ENCODE data around the gene STX18. TPM values are rescaled to one million over a fixed set of nuclear protein-coding genes. Genes with fewer than 3 reads are reported as not detected.

STX18 gene
- total RNA-seq, 2 donors from 2014 or later, result 18.7 to 19.5 TPM

DNA sequence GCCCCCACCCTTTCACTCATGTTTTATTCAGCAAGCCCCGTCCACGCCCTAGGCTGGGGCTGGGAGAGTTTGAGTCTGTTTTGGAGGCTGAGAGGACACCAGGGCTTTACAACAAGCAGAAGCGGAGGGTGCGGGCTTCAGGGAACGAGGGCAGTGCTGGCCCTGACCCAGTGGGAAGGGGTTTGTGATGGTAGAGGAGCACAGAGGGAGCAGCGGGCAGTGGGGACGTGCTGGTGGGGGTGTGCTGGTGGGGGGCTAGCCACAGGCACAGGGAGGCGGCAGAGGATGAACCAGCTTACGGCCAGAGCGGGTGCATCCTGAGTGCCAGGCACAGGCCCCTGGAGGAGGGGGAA is 128.5 kb downstream of the STX18 start:
- intact Hi-C loops (cut with DNase I), result no loop called here
- peak; percentile 63 for DNase-seq (ENCODE audit: low spot score)

DNA sequence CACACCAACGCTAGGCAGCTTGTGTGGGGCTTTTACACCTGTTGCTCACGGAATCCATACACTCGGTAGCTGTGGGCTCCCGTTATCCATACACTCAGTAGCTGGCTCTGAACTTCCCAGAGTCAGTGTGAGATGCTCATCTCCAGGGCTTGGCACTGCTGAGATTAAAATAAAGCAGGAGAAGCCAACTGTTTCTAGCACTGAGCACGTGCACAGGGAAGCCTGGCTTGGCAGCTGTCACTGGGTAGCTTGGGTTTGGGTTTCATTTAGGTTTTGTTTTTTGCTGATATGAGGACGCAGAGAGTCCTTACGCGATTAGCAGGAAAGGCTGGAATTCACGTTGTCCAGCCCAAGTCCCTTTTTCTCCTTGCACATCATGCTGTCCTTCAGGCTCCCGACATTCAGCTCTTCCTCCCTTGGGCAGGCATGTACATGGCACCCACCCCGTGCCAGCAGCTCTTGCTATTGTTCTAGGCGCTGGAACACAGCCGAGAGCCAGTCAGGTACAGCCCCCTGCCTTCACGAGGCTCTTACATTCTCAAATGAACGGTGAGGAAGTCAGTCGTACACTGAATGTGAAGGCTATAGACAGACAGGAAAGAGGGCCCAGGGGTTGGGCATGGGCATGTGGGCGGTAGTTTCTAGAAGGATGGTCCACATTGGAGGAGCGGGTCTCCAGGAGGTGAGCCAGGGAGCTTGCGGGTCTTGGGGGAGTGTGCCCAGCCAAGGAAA is 129.0 kb downstream of the STX18 start:
- intact Hi-C loops (cut with DNase I), result no loop called here
- DNase-seq (ENCODE audit: low spot score), result peak; percentile 30

DNA sequence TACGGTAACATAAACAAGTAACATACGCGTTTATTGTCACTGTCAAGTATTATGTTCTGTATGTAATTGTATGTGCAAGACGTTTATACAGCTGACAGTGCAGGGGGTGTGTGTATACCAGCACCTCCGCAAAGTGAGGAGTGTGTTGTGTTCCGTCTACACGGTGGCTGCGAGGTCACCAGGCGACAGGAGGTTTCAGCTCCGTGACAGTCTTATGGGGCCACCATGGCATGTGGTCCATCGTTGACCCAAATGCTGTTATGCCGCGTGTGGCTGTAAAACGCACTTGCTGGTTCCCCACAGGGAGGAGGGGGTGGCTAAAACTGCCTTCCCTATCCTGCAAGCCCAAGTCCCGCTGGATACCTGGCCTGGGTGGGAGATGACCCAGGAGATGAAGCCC is 129.9 kb downstream of the STX18 start:
- peak; percentile 57 for DNase-seq (ENCODE audit: low spot score)
- intact Hi-C loops (cut with DNase I), result no loop called here

DNA sequence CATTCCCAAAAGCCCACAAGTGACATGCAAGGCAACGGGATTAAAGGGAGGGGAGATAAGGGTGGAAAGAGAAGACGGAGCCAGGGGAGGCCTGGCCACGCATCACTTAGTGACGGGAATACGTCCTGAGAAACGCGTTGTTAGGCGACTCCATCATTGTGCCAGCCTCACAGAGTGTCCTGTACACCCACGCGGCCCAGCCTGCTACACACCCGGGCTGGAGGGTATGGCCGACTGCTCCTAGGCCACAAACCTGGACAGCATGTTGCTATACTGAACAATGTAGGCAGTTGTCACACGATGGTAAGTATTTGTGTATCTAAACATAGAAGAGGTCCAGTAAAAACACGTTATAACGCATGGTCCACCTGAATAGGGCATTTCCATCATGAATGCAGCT is 131.6 kb downstream of the STX18 start:
- DNase-seq (ENCODE audit: low spot score), result no peak
- intact Hi-C loops (cut with DNase I), result no loop called here

DNA sequence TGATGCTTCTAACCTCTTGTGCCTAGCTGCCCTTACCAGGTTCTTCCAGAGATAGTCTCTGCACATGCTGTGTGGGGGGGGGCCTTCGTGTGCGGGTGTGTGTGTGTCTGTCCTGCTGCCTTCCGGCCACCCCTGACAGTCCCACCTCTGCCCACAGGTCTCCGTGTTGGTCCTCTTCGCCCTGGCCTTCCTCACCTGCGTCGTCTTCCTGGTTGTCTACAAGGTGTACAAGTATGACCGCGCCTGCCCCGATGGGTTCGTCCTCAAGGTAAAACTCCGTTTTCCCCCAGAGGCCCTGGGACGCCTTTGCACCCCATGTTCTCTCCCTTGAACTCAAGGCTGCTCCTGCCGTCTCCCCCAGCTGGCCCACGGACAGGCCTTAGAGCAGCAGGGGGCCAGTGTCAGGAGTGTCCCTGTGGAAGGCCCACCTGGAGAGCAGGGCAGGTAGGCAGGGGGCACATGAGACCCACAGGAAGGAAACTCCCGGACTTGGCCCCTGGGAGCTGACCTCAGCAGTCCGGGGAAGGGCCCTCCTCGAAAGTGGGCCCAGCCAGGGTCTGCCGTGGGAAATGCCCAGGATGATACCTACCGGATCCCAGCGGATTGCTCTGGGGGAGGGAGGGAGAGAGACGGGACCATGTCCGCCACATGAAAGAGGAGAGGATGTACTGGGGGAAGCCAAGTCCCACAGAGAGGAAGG is 132.3 kb downstream of the STX18 start:
- intact Hi-C loops (cut with DNase I), result no loop called here

DNA sequence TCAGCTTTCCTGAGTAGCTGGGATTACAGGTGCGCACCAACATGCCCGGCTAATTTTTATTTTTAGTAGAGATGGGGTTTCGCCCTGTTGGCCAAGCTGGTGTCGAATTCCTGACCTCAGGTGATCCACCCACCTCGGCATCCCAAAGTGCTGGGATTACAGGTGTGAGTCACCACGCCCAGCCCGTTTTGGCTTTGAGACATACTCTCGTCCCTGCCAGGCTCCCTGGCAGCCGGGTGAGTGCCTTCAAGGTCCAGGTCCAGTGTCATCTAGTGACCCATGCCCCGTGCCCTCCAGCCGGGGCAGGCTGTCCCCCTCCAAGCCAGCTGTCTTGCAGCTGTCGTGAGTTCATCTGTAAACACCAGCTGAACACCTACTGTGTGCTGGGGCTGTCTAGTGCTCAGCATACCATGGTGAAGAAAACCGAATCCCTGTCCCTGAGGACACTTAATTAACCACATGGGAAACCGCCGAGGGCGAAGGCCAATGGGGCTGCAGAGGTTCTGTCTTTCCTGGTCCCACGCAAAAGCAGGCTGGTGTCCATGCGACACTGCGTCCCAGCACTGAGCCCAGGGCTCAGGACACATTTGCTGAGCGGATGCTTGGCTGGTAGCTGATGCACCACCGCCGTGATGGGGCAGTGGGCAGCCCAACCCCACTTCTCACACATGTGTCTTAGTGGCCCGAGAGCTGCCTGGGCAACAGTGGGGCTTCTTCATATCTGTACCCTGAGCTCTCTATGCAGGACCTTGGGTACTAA is 133.1 kb downstream of the STX18 start:
- DNase-seq (ENCODE audit: low spot score), result no peak
- intact Hi-C loops (cut with DNase I), result no loop called here

More for the DNA sequence above, 132.3 kb downstream of the STX18 start:
- no peak for DNase-seq (ENCODE audit: low spot score)

DNA sequence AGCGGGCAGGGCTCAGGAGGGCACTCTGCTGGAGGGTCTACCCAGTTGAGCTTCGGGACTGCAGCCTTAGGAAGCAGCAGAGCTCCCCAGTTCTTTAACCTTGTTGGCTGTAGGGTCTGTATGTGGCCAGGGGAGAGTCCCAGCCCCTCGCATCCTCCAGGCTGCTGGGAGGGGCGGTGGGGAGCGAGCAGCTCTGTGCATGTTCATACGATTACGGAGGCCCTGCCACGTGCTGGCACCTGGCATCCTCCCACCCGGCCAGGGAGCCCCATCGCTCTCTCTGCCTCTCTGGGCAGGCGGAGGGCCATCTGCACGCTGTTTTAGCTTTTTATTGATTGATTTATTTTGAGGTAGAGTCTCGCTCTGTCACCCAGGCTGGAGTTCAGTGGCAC is 133.7 kb downstream of the STX18 start:
- no peak for DNase-seq (ENCODE audit: low spot score)
- intact Hi-C loops (cut with DNase I), result no loop called here

DNA sequence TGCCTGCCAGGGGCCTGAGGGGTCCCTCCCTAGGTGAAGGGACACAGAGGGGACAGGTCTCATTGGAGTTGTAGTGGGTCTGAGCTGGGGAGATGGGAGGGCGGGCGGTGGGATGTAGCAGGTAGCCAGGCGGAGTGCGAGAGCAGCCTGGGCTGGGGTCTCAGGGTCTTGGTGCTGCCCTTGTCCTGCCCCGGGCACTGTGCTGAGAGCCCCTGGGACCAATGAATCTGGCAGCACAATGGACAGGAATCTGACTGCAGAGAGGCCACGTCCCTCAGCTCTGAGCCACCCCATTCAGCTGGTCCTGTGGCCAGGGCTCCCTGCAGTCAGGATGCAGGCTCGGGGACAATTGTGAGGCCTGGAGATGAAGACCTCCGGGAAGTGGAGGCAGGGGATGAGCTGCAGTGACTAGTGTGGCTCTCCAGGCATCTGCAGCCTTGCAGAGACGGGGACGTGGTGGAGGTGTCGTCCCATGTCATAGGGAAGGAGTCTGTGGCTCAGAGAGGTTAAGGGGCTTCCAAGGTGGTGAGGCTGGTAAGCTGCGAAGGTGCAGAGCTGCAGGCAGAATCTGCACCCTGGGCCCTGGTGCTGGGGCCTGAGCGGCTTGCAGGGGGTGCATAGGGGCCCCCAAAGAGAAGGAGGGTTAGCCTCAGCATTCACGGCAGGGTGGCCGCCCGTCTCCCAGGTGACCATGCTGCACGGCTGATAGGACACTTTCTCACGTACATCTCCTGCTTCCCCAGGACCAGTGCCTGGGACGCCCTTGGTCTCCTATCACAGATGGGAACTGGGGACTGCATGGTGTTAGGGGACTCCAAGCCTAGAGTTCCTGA is 134.3 kb downstream of the STX18 start:
- DNase-seq (ENCODE audit: low spot score), result no peak
- intact Hi-C loops (cut with DNase I), result no loop called here

DNA sequence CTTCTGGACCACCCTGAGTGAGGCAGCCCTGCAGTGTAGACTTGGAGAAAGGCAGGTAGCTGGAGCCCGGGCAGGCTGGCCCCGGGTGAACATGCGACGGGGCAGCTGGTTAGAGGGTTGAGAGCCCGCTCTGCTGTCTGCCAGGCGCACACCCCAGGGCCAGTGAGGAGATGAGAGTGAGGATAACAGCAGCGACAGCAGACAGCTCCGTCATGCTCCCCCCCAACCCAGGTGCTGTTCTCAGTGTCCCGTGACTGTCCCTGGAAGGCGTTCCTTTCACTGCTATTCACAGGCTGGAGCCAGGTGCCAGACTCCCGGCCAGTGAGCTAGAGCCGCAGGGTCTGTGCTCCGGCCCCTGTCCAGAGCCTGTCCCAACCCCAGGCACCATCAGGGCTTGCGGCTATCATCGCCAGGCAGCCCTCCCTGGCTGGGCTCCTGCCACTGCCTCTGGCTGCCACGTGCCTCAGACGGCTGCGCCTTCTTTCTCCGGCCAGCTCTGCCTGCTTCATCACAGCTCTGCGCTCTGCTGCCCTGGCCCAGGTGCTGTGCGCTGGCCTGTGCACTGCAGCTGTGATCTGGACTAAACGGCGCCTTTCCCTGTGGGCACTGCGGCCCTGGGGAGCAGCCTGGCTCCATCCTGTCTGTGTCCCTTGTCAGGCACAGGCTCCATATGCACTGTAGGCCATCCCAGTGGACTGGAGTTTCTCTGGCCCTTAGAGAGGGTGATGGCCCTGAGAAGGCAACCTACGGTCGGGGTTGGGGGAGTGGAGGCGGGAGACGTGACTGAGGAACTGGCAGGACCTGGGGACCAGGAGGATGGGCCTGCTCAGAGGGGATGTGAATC is 135.2 kb downstream of the STX18 start:
- peak; percentile 25 for DNase-seq (ENCODE audit: low spot score)
- intact Hi-C loops (cut with DNase I), result no loop called here

DNA sequence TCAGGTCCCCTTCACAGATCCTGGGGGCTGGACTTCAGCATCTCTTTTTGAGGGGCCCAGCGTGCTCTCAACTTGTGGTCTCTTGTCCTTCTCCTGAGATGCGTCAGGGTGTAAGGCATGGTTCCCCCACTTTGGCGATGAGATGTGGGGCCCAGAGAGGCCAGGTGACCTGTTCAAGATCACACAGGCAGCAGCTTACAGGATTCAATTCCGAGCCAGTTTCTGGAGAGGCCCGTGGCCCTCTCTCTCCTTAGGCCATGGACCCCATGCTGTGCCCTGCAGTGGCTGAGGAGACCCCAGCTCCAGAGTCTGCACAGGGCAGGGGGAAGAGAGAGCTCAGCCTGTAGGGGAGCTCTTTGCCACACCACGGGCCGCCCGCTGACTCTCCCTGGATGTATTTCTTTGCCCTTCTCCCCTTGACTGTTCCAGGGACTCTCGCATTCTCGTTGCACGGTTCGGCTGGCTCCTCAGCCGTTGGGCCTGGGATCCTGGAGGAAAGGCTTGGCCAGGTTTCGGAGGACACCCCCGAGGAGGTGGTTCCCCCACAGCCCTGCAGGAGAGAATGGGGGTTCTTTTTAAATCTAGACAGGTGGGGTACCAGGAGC is 136.4 kb downstream of the STX18 start:
- DNase-seq (ENCODE audit: low spot score), result no peak
- intact Hi-C loops (cut with DNase I), result no loop called here

DNA sequence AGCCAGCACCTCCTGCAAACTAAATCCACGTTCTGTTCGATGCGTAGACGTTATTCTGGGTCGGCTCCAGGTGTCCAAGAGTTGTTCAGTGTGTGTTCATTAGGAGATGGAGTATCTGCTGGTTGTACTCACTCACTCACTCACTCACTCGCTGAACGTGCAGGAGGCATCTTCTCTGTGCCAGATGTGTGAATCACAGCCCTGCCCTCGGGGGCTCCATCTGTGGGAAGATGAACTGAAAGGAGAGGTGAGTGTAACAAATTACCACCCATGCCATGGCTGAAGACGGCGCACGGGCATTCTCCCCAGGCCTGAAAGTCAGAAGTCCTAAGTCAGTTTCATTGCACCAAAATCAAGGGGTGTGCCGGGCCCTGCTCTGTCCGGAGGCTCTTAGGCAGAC is 138.9 kb downstream of the STX18 start:
- intact Hi-C loops (cut with DNase I), result no loop called here
- no peak for DNase-seq (ENCODE audit: low spot score)

DNA sequence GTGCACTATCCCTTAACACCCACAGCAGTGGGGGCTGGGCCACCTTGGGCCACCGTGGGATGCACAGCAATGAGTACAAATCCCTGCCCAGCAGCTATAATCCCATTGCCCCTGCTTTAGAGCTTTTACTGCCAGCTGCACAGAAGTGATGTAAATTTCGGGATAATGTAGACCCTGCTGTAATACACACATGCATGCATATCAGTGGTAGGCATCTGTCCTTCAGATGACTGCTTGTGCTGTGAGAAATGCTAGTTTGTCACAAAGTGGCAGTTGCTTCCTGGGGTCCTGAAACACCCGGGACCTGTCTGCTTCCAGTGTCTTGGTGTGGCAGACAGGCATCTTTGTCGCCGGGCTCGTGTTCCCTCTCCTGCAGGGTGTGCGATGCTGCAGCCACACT is 140.8 kb downstream of the STX18 start:
- no peak for DNase-seq (ENCODE audit: low spot score)
- intact Hi-C loops (cut with DNase I), result no loop called here

DNA sequence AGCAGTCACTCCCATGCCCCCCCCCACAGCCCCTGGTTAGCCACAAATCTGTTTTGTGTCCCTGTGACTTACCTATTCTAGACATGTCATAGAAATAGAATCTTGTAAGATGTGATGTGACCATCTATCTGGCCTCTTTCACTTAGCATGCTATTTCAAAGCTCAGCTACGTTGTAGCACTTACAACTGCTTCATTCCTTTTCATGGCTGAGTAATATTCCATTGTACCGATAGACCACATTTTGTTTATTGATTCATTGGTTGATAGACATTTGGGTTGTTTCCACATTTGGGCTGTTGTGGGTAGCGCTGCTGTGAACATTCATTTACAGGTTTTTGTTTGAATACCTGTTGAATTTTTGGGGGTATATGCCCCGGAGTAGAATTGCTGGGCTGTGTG is 143.4 kb downstream of the STX18 start:
- intact Hi-C loops (cut with DNase I), result no loop called here
- DNase-seq (ENCODE audit: low spot score), result no peak

DNA sequence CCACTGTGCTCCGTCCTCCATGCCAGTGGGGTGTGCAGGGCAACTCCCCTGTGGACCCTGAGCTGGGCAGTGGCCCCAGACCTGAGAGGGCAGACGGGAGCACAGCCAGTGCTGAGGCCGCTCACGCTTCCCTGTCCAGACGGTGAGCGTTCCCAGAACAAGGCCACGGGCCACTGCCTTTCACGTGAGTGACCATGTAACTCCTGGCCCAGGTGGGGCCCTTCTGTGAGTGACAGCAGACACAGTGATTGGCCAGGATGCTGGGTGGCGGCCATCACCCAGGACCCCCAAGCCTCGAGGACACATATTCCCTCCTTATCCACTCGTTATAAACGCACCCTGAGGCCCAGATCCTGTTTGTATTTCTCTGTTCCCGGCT is 144.4 kb downstream of the STX18 start:
- intact Hi-C loops (cut with DNase I), result no loop called here
- DNase-seq (ENCODE audit: low spot score), result peak; percentile 75

DNA sequence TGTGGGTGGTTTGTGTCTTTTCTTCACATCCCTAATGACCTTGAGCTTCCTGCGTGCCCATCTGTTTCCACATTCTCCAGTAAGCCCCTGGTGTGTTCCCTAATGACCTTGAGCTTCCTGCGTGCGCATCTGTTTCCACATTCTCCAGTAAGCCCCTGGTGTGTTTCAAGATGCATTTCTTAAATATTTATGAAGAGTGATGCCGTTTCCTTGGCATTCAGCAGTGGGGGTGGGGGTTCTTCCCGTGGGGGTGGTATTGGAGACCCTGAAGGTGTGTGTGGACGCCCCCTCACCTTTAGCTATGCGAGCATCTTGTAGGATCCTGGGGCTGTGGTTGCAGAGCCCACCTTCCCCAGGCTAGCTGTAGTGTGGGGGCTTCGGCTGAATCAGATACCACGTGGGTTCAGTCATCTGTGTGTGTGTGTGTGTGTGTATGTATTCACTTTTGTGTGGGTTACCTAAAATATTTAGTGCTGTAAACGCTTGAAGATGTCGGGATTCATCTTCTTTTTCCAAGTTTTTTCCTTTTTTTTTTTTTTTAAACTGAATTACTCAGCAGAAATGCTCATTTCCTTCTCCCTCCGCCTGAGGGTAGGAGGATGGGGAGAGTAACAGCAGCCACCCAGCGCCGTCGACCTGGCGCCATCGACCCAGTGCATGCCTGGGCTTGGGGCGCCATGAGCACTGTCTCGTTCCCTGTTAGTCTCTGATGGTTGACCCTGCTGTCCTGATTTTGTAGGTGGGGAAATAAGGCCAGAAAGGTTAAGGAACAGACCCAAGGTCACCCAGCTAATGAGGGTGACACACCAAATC is 145.0 kb downstream of the STX18 start:
- intact Hi-C loops (cut with DNase I), result no loop called here
- DNase-seq (ENCODE audit: low spot score), result peak; percentile 40

DNA sequence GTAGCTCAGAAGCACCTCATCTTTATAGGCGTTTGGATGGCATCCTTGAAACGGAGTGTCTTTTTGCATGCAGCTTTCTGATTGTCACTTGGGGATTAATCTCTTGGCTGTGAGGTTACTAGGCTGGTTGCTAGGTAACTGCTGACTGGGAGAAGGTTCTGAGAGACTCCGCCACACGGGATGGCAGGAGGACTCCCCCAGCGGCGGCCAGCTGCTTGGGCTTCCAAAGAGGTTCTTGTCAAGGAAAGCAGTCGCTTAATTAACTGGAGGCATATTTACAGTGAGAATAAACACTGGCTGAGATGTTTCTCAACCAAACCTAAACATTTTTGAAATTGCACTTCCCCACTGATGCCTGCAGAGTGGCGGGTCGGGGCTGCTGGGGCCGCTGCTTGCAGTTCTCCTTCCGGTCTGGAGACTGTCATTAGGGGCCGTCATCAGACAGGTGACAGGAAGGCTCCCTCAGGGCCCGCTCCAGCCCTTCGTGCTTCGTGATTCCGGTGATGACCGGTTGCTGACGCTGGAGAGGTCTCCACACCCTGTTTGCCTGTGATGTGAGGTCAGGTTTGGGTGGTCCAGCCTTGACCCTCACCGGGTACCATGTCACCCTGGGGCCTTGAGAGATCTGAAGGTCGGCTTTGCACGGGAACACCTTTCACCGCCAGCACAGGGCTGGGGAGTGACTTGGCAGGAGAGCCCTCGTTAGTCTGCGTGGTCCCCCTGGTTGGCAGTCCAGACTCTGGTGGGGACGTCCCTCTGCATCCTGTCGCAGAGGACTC is 145.8 kb downstream of the STX18 start:
- intact Hi-C loops (cut with DNase I), result no loop called here

DNA sequence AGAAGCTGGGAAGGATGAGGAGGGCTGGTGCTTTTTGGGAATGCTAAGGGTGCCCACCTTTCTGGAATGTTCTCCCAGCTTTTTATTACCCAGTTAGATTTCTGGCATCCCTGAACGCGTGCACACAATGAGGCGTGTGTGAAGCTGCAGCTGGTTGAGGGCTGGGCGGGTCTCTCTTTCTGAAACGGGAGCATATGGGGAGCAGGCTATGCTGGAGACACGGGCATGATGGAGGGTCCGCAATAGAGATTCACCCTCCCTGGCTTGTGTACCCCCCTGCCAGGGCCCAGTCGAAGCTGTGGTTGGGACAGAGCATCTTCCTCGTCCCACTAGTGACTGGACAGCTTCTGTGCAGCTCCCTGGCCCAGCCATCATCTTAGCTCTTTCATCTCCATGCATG is 146.5 kb downstream of the STX18 start:
- DNase-seq (ENCODE audit: low spot score), result peak; percentile 26
- intact Hi-C loops (cut with DNase I), result no loop called here

More for the DNA sequence above, 145.8 kb downstream of the STX18 start:
- peak; percentile 17 for DNase-seq (ENCODE audit: low spot score)

All from posterior vena cava (tissue), 2 donors.